H9 (cell line): ENCODE data around the gene ARHGAP1. TPM values are rescaled to one million over a fixed set of nuclear protein-coding genes. Genes with fewer than 3 reads are reported as not detected.

Experiments used
- DNase-seq: peaks from one replicate; pipeline ENCODE4 v3.0.0-alpha.2; 2017
- H2AFZ ChIP-seq: one replicate; pipeline ENCODE4 v1.6.1; 2013; ENCODE audit warnings: mild to moderate bottlenecking, low read length, control low read depth, moderate library complexity
- H2AK5ac ChIP-seq: 2 replicates; pipeline ENCODE4 v1.6.1; 2013; ENCODE audit warnings: low read length, control low read depth, mixed read lengths; ENCODE audit not compliant: insufficient read length
- H2BK120ac ChIP-seq: one replicate; pipeline ENCODE4 v1.6.1; 2013; ENCODE audit warnings: low read depth, mild to moderate bottlenecking, low read length, control low read depth, inconsistent platforms; ENCODE audit not compliant: poor library complexity, severe bottlenecking
- H2BK12ac ChIP-seq: 2 replicates; pipeline ENCODE4 v1.6.1; 2013; ENCODE audit warnings: low read length, control low read depth, mixed read lengths, low read depth; ENCODE audit not compliant: insufficient read length
- H2BK15ac ChIP-seq: 2 replicates; pipeline ENCODE4 v1.6.1; 2013; ENCODE audit warnings: low read depth, low read length, control low read depth
- H2BK20ac ChIP-seq: one replicate; pipeline ENCODE4 v1.6.1; 2013; ENCODE audit warnings: low read depth, mild to moderate bottlenecking, low read length, control low read depth, inconsistent platforms; ENCODE audit not compliant: poor library complexity, severe bottlenecking
- H2BK5ac ChIP-seq: 2 replicates; pipeline ENCODE4 v1.6.1; 2013; ENCODE audit warnings: low read length, control low read depth, mixed read lengths; ENCODE audit not compliant: insufficient read length
- H3K14ac ChIP-seq: 2 replicates; pipeline ENCODE4 v1.6.1; 2013; ENCODE audit warnings: low read length, control low read depth; ENCODE audit not compliant: insufficient read depth
- H3K18ac ChIP-seq: 2 replicates; pipeline ENCODE4 v1.6.1; 2013; ENCODE audit warnings: low read depth, mild to moderate bottlenecking, mixed read lengths, low read length, control low read depth; ENCODE audit not compliant: insufficient read length
- H3K23ac ChIP-seq: 2 replicates; pipeline ENCODE4 v1.6.1; 2013; ENCODE audit warnings: low read length, control low read depth, mixed read lengths, low read depth; ENCODE audit not compliant: insufficient read length
- H3K23me2 ChIP-seq: 2 replicates; pipeline ENCODE4 v1.6.1; 2013; ENCODE audit warnings: low read depth, mild to moderate bottlenecking, mixed read lengths, low read length, control low read depth; ENCODE audit not compliant: insufficient read length, poor library complexity, severe bottlenecking
- H3K27ac ChIP-seq: 2 replicates; pipeline ENCODE4 v1.5.1; 2013; ENCODE audit warnings: low read length, control low read depth, mixed read lengths, low read depth; ENCODE audit not compliant: insufficient read length
- H3K27me3 ChIP-seq: 2 replicates; pipeline ENCODE4 v1.6.1; 2013; ENCODE audit warnings: low read length, control low read depth, inconsistent platforms; ENCODE audit not compliant: insufficient read depth
- H3K4ac ChIP-seq: 2 replicates; pipeline ENCODE4 v1.6.1; 2013; ENCODE audit warnings: low read depth, mild to moderate bottlenecking, control low read depth, inconsistent platforms, low read length, moderate library complexity
- H3K4me1 ChIP-seq: 2 replicates; pipeline ENCODE4 v1.6.1; 2013; ENCODE audit warnings: low read length, control low read depth, inconsistent platforms; ENCODE audit not compliant: insufficient read depth
- H3K4me2 ChIP-seq: 2 replicates; pipeline ENCODE4 v1.6.1; 2013; ENCODE audit warnings: low read length, control low read depth, mixed read lengths; ENCODE audit not compliant: insufficient read length, insufficient read depth
- H3K56ac ChIP-seq: 2 replicates; pipeline ENCODE4 v1.6.1; 2013; ENCODE audit warnings: low read depth, mild to moderate bottlenecking, mixed read lengths, low read length, control low read depth; ENCODE audit not compliant: insufficient read length
- H3K79me1 ChIP-seq: 2 replicates; pipeline ENCODE4 v1.6.1; 2013; ENCODE audit warnings: low read depth, mild to moderate bottlenecking, moderate library complexity, low read length, control low read depth, inconsistent platforms; ENCODE audit not compliant: insufficient read depth, poor library complexity, severe bottlenecking
- H3K79me2 ChIP-seq: 2 replicates; pipeline ENCODE4 v1.6.1; 2013; ENCODE audit warnings: low read length, control low read depth, inconsistent platforms; ENCODE audit not compliant: insufficient read depth
- H3K9ac ChIP-seq: 2 replicates; pipeline ENCODE4 v1.6.1; 2013; ENCODE audit warnings: low read length, control low read depth, mixed read lengths; ENCODE audit not compliant: insufficient read length; ENCODE audit errors: extremely low read depth
- H3K9me3 ChIP-seq: one replicate; pipeline ENCODE4 v1.6.1; 2013; ENCODE audit warnings: low read depth, low read length, inconsistent platforms; ENCODE audit not compliant: control insufficient read depth
- H3T11ph ChIP-seq: one replicate; pipeline ENCODE4 v1.6.1; 2013; ENCODE audit warnings: mild to moderate bottlenecking, low read length, control low read depth, inconsistent platforms
- H4K20me1 ChIP-seq: one replicate; pipeline ENCODE4 v1.6.1; 2013; ENCODE audit not compliant: control insufficient read depth, insufficient read length, insufficient read depth
- H4K5ac ChIP-seq: 2 replicates; pipeline ENCODE4 v1.6.1; 2013; ENCODE audit warnings: low read depth, mild to moderate bottlenecking, mixed read lengths, low read length, control low read depth; ENCODE audit not compliant: insufficient read length
- H4K8ac ChIP-seq: replicated peaks from 2 replicates; pipeline ENCODE4 v1.6.1; 2013; ENCODE audit warnings: low read length, control low read depth, mixed read lengths, low read depth; ENCODE audit not compliant: insufficient read length
- H4K91ac ChIP-seq: 2 replicates; pipeline ENCODE4 v1.6.1; 2013; ENCODE audit warnings: low read depth, mild to moderate bottlenecking, moderate library complexity, mixed read lengths, low read length, control low read depth; ENCODE audit not compliant: insufficient read length
- H3K27ac Mint-ChIP-seq, 3 experiments: 2 replicates in 2 of 3; 3 replicates in 1 of 3; pipeline ENCODE4 v1.8.0; 2020 to 2021; ENCODE audit warnings: mixed read lengths in 3 of 3, mild to moderate bottlenecking in 1 of 3, moderate library complexity in 1 of 3
- H3K27me3 Mint-ChIP-seq: 2 replicates; pipeline ENCODE4 v1.8.0; 2021; ENCODE audit warnings: low read depth, mild to moderate bottlenecking, moderate library complexity, mixed read lengths
- H3K36me3 Mint-ChIP-seq, 3 experiments: 2 replicates in 2 of 3; 3 replicates in 1 of 3; pipeline ENCODE4 v1.8.0; 2020 to 2021; ENCODE audit warnings: low read depth in 3 of 3, mixed read lengths in 3 of 3; ENCODE audit not compliant: insufficient read depth in 1 of 3
- H3K4me1 Mint-ChIP-seq, 2 experiments: 2 replicates each; pipeline ENCODE4 v1.8.0; 2020; ENCODE audit warnings: mixed read lengths in 2 of 2
- H3K4me3 Mint-ChIP-seq, 2 experiments: 2 replicates in 1 of 2; 3 replicates in 1 of 2; pipeline ENCODE4 v1.8.0; 2020 to 2021; ENCODE audit warnings: mild to moderate bottlenecking in 2 of 2, mixed read lengths in 2 of 2, moderate library complexity in 1 of 2
- H3K9me3 Mint-ChIP-seq, 2 experiments: 2 replicates in 1 of 2; 3 replicates in 1 of 2; pipeline ENCODE4 v1.8.0; 2020; ENCODE audit warnings: mild to moderate bottlenecking in 2 of 2, mixed read lengths in 2 of 2, moderate library complexity in 1 of 2
- WGBS: extraction: QIAGEN DNeasy Blood & Tissue Kit; methylation state at CpG from one replicate; pipeline ENCODE4 v1.1.7; 2013; ENCODE audit warnings: missing lambda C conversion rate, low lambda C conversion rate, mixed read lengths; ENCODE audit not compliant: insufficient read length; ENCODE audit errors: extremely low coverage; 5-methylcytosine and 5-hydroxymethylcytosine counted together
- total RNA-seq: library from RNA; stranded (reverse); gene quantifications from 2 replicates; pipeline ENCODE4 v1.2.1, GENCODE V29; 2021
- TF ChIP-seq, protein P1 (sequence below): fragments of 200-600 bp; sonication (generic); conservative IDR thresholded peaks from 3 replicates; pipeline ENCODE4 v1.8.0; 2021; ENCODE audit warnings: antibody characterized with exemption, mild to moderate bottlenecking

The ARHGAP1 gene
- total RNA-seq, 1 experiment from 2014 or later, result 45.3 TPM

DNA sequence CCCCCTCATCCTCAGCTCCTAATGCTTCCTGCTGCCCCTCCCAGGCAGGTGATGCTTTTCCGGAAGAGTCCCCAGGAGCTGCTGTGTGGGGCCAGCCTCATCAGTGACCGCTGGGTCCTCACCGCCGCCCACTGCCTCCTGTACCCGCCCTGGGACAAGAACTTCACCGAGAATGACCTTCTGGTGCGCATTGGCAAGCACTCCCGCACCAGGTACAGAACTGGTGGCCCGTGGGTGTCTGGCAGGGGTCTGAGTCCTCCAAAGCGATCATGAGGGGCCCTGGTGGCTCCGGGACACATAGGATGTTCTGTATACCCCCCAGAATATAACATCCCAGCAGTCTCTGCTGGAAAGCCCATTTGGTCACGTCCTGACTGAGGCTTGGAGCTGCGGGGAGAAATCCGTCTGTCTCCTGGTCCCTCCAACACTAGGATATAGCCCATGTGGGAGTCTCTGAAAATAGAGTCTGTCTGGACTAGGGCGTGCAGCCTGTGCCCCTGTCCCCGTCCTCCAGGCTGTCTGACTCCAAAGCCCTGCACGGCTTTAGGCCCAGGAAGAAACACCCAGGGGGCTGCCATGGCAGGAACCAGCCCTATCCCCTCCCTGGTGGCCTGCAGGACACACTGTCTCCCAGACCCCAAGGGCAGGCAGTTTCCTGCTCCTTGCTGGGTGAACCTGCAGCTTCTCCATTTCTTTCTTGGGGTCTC, 27.7 kb upstream of the ARHGAP1 start:
- H3K4ac ChIP-seq, result no peak overlapping the region
- Mint-ChIP-seq H3K27me3 (no peaks in the 10 kb centered on the region; the same call in none of the 2 replicates), H3K4me3 (no peak overlapping the region), H3K9me3 (no peaks in the 10 kb centered on the region), H3K36me3 (no peaks in the 10 kb centered on the region), H3K4me1 (peaks cover 9 to 15% of the 10 kb centered on the region in 2 experiments), H3K27ac (no peak overlapping the region)
- no CpG with 5 or more reads among the region's 17 CpGs for WGBS
- no peaks in the 10 kb centered on the region for H4K20me1 ChIP-seq
- no peak overlapping the region for H2BK5ac ChIP-seq
- H2BK120ac ChIP-seq, result no peak overlapping the region
- H3K4me1 ChIP-seq, result 0 out of 2 replicates have a peak, but pooled peaks cover 3% of the 10 kb centered on the region
- no peaks in the 10 kb centered on the region for H3K23me2 ChIP-seq
- DNase-seq, result no peak
- no peak overlapping the region for H3T11ph ChIP-seq
- H3K27me3 ChIP-seq, result no peaks in the 10 kb centered on the region
- H3K27ac ChIP-seq, result no peak overlapping the region
- no peak overlapping the region for H4K8ac ChIP-seq
- no peak overlapping the region for H4K5ac ChIP-seq
- no peak overlapping the region for H3K4me2 ChIP-seq
- no peak overlapping the region for H2BK12ac ChIP-seq
- H2BK15ac ChIP-seq, result no peak overlapping the region
- no peak overlapping the region for H3K56ac ChIP-seq
- H2AFZ ChIP-seq, result no peak overlapping the region
- no peak overlapping the region for H3K18ac ChIP-seq
- H3K79me2 ChIP-seq, result no peaks in the 10 kb centered on the region
- no peak overlapping the region for H4K91ac ChIP-seq
- H2AK5ac ChIP-seq, result no peak overlapping the region
- H2BK20ac ChIP-seq, result no peak overlapping the region
- no peak overlapping the region for H3K9ac ChIP-seq
- H3K23ac ChIP-seq, result no peak overlapping the region
- H3K79me1 ChIP-seq, result no peaks in the 10 kb centered on the region
- no peak overlapping the region for H3K14ac ChIP-seq
- TF ChIP-seq, protein P1, sequence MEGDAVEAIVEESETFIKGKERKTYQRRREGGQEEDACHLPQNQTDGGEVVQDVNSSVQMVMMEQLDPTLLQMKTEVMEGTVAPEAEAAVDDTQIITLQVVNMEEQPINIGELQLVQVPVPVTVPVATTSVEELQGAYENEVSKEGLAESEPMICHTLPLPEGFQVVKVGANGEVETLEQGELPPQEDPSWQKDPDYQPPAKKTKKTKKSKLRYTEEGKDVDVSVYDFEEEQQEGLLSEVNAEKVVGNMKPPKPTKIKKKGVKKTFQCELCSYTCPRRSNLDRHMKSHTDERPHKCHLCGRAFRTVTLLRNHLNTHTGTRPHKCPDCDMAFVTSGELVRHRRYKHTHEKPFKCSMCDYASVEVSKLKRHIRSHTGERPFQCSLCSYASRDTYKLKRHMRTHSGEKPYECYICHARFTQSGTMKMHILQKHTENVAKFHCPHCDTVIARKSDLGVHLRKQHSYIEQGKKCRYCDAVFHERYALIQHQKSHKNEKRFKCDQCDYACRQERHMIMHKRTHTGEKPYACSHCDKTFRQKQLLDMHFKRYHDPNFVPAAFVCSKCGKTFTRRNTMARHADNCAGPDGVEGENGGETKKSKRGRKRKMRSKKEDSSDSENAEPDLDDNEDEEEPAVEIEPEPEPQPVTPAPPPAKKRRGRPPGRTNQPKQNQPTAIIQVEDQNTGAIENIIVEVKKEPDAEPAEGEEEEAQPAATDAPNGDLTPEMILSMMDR, result no peak
- no peaks in the 10 kb centered on the region for H3K9me3 ChIP-seq
